GM23338 (cell line): ENCODE results near the gene RNF44. TPM values are rescaled to one million over a fixed set of nuclear protein-coding genes. Genes with fewer than 3 reads are reported as not detected.
A peak's percentile ranks its signal among the peaks of the same experiment; 100 is the strongest.

ENCODE experiments used
- ATAC-seq: fragments of 200-7000 bp; cut with Tn5 transposase; 3 replicates; pipeline ENCODE4 v1.9.1; 2020
- DNase-seq: peaks from one replicate; pipeline ENCODE4 v3.0.0-alpha.2; 2015; ENCODE audit warnings: low spot score
- H2AFZ ChIP-seq: fragments of 200-600 bp; sonication (generic); 2 replicates; pipeline ENCODE4 v1.8.0; 2016; ENCODE audit warnings: antibody characterized with exemption, mild to moderate bottlenecking, moderate library complexity
- H3F3A ChIP-seq: fragments of 200-600 bp; sonication (generic); replicated peaks from 2 replicates; pipeline ENCODE4 v1.8.0; 2017; ENCODE audit warnings: antibody characterized with exemption, mixed run types, low read depth
- H3K27ac ChIP-seq: fragments of 200-600 bp; sonication (generic); 2 replicates; pipeline ENCODE4 v1.6.1; 2016; ENCODE audit warnings: low read depth
- H3K27me3 ChIP-seq: fragments of 200-600 bp; sonication (generic); 2 replicates; pipeline ENCODE4 v1.8.0; 2016; ENCODE audit warnings: mild to moderate bottlenecking, mixed run types, moderate library complexity; ENCODE audit not compliant: insufficient read depth
- H3K36me3 ChIP-seq: fragments of 200-600 bp; sonication (generic); 2 replicates; pipeline ENCODE4 v1.8.0; 2016; ENCODE audit warnings: mild to moderate bottlenecking; ENCODE audit not compliant: insufficient read depth
- H3K4me1 ChIP-seq: fragments of 200-600 bp; sonication (generic); 2 replicates; pipeline ENCODE4 v1.8.0; 2016; ENCODE audit warnings: mild to moderate bottlenecking, moderate library complexity; ENCODE audit not compliant: insufficient read depth
- H3K4me2 ChIP-seq: fragments of 200-600 bp; sonication (generic); 2 replicates; pipeline ENCODE4 v1.7.1; 2017; ENCODE audit warnings: mixed run types
- H3K4me3 ChIP-seq: fragments of 200-600 bp; sonication (generic); 2 replicates; pipeline ENCODE4 v1.6.1; 2016; ENCODE audit warnings: mixed run types
- H3K79me2 ChIP-seq: fragments of 200-600 bp; sonication (generic); replicated peaks from 2 replicates; pipeline ENCODE4 v1.8.0; 2017; ENCODE audit warnings: mild to moderate bottlenecking; ENCODE audit not compliant: insufficient read depth
- H3K9me2 ChIP-seq: fragments of 200-600 bp; sonication (generic); 2 replicates; pipeline ENCODE4 v1.8.0; 2017; ENCODE audit not compliant: insufficient read depth
- H4K20me1 ChIP-seq: fragments of 200-600 bp; sonication (generic); replicated peaks from 2 replicates; pipeline ENCODE4 v1.8.0; 2017; ENCODE audit warnings: mild to moderate bottlenecking; ENCODE audit not compliant: insufficient read depth
- H3K27ac Mint-ChIP-seq: 2 replicates; pipeline ENCODE4 v1.8.0; 2020; ENCODE audit warnings: inconsistent platforms, mild to moderate bottlenecking, moderate library complexity, mixed read lengths
- H3K27me3 Mint-ChIP-seq: 3 replicates; pipeline ENCODE4 v1.8.0; 2022; ENCODE audit warnings: low read depth, mild to moderate bottlenecking, moderate library complexity, mixed read lengths, inconsistent platforms; ENCODE audit not compliant: insufficient read depth, poor library complexity
- H3K36me3 Mint-ChIP-seq: 3 replicates; pipeline ENCODE4 v1.8.0; 2021; ENCODE audit warnings: low read depth, mild to moderate bottlenecking, inconsistent platforms, moderate library complexity, mixed read lengths
- H3K4me1 Mint-ChIP-seq: 3 replicates; pipeline ENCODE4 v1.8.0; 2020; ENCODE audit warnings: mild to moderate bottlenecking, inconsistent platforms, mixed read lengths
- H3K4me3 Mint-ChIP-seq: 3 replicates; pipeline ENCODE4 v1.8.0; 2021; ENCODE audit warnings: moderate library complexity, mild to moderate bottlenecking, inconsistent platforms, mixed read lengths
- H3K9me3 Mint-ChIP-seq: 3 replicates; pipeline ENCODE4 v1.8.0; 2020; ENCODE audit warnings: moderate library complexity, mild to moderate bottlenecking, inconsistent platforms, mixed read lengths
- CREB1 ChIP-seq: fragments of 250-450 bp; sonication (Bioruptor Pico); IDR thresholded peaks from 2 replicates; pipeline ENCODE4 v1.5.0; 2020; ENCODE audit warnings: low read depth, mild to moderate bottlenecking, moderate library complexity
- ETS1 ChIP-seq: IDR thresholded peaks from 2 replicates; pipeline ENCODE4 v1.6.1; 2016; ENCODE audit warnings: antibody characterized with exemption
- EZH2 ChIP-seq: fragments of 200-600 bp; sonication (generic); IDR thresholded peaks from one replicate; pipeline ENCODE4 v1.8.0; 2017; ENCODE audit warnings: antibody characterized with exemption, mild to moderate bottlenecking, low read depth; ENCODE audit not compliant: unreplicated experiment
- EZH2phosphoT487 ChIP-seq: fragments of 200-600 bp; sonication (generic); IDR thresholded peaks from one replicate; pipeline ENCODE4 v1.8.1; 2018; ENCODE audit warnings: antibody characterized with exemption; ENCODE audit not compliant: unreplicated experiment
- NANOG ChIP-seq: IDR thresholded peaks from 2 replicates; pipeline ENCODE4 v1.6.1; 2016; ENCODE audit warnings: antibody characterized with exemption, borderline replicate concordance
- POLR2AphosphoS5 ChIP-seq: IDR thresholded peaks from 2 replicates; pipeline ENCODE4 v1.6.1; 2016; ENCODE audit warnings: antibody characterized with exemption, low read depth
- STAT1 ChIP-seq: IDR thresholded peaks from one replicate; pipeline ENCODE4 v1.6.1; 2016; ENCODE audit warnings: antibody characterized with exemption; ENCODE audit not compliant: unreplicated experiment
- ZNF114 ChIP-seq: fragments of 250-450 bp; sonication (Bioruptor Pico); IDR thresholded peaks from 2 replicates; pipeline ENCODE4 v1.5.0; 2020; ENCODE audit warnings: mild to moderate bottlenecking, moderate library complexity
- ZNF462 ChIP-seq: fragments of 250-450 bp; sonication (Bioruptor Pico); IDR thresholded peaks from 2 replicates; pipeline ENCODE4 v1.5.0; 2020; ENCODE audit warnings: mild to moderate bottlenecking, moderate library complexity
- polyA plus RNA-seq: library from polyadenylated mRNA; unstranded; fragments of >200 nt; fragmentation: Nextera tagmentation; extraction: Ambion mirVana; gene quantifications from 2 replicates; pipeline ENCODE4 v1.2.1, GENCODE V29; 2016
- total RNA-seq: library from RNA; depleted of rRNA; stranded (reverse); fragments of >200 nt; shearing (Covaris generic); gene quantifications from 2 replicates; pipeline ENCODE4 v1.2.3, GENCODE V29; 2014

Gene RNF44
- total and polyA plus RNA-seq, 2 experiments from 2014 or later = 56.7 to 104 TPM

GRCh38 chr5:176528761-176529115 is 8.5 kb downstream of the RNF44 start (continued):
- no peak for TF ChIP-seq ZNF462

GRCh38 chr5:176528301-176528700 is 8.9 kb downstream of the RNF44 start:
- H2AFZ ChIP-seq = no peak overlapping the region
- Mint-ChIP-seq H3K4me1 (peaks cover 2% of the 10 kb centered on the region; the same call in 1 of the 3 replicates), H3K36me3 (peaks cover 40% of the 10 kb centered on the region), H3K9me3 (no peaks in the 10 kb centered on the region), H3K27ac (no peak overlapping the region), H3K27me3 (peaks cover 13% of the 10 kb centered on the region), H3K4me3 (no peak overlapping the region)
- H3K9me2 ChIP-seq = no peaks in the 10 kb centered on the region
- no peak overlapping the region for H3K4me3 ChIP-seq
- peaks cover 14% of the 10 kb centered on the region; the same call in 1 of the 2 replicates for H3K36me3 ChIP-seq
- 0 out of 2 replicates have a peak, but pooled peaks cover under 1% of the 10 kb centered on the region for H3K4me1 ChIP-seq
- peak; percentile 5; the same call in 1 of the 3 replicates for ATAC-seq
- no peak for DNase-seq
- H3K4me2 ChIP-seq = no peak overlapping the region
- no peak overlapping the region; the same call in 1 of the 2 replicates for H3K27ac ChIP-seq
- peaks cover 14% of the 10 kb centered on the region for H4K20me1 ChIP-seq
- H3F3A ChIP-seq = peaks cover 9% of the 10 kb centered on the region; the same call in 1 of the 2 replicates
- H3K79me2 ChIP-seq = peaks cover 17% of the 10 kb centered on the region
- no peaks in the 10 kb centered on the region for H3K27me3 ChIP-seq
- no peak for TF ChIP-seq NANOG
- no peak for TF ChIP-seq EZH2phosphoT487
- no peak for TF ChIP-seq ZNF462
- TF ChIP-seq POLR2AphosphoS5 = no peak
- no peak for TF ChIP-seq CREB1
- TF ChIP-seq ZNF114 (CRISPR knock-in tag) = no peak
- no peak for TF ChIP-seq ETS1
- TF ChIP-seq STAT1 = no peak
- TF ChIP-seq EZH2 = no peak
